Uterus (tissue), 4 donors: ENCODE data around the gene TTC39C. TPM values are rescaled to one million over a fixed set of nuclear protein-coding genes. Genes with fewer than 3 reads are reported as not detected.

Experiments
- DNase-seq, 2 donors: peaks; one replicate each; pipeline ENCODE4 v3.0.0-alpha.2; 2019 to 2020
- H3K27ac ChIP-seq, 2 donors: fragments of 200-600 bp; sonication (generic); 1 replicate in 1 of 2; 2 replicates in 1 of 2; pipeline ENCODE4 v1.5.1; 2016 to 2018
- H3K27me3 ChIP-seq, 2 donors: fragments of 200-600 bp; sonication (generic); one replicate each; pipeline ENCODE4 v1.5.1; 2018 to 2019; ENCODE audit warnings: control low read depth in 1 of 2
- H3K36me3 ChIP-seq, 2 donors: fragments of 200-600 bp; sonication (generic); one replicate each; pipeline ENCODE4 v1.5.1; 2019; ENCODE audit warnings: control low read depth in 1 of 2
- H3K4me1 ChIP-seq, 2 donors: fragments of 200-600 bp; sonication (generic); one replicate each; pipeline ENCODE4 v1.5.1; 2018 to 2019; ENCODE audit warnings: control low read depth in 1 of 2
- H3K4me3 ChIP-seq, 2 donors: fragments of 200-600 bp; sonication (generic); 1 replicate in 1 of 2; 2 replicates in 1 of 2; pipeline ENCODE4 v1.5.1; 2018 to 2019; ENCODE audit warnings: mild to moderate bottlenecking in 1 of 2
- H3K9me3 ChIP-seq, 2 donors: fragments of 200-600 bp; sonication (generic); one replicate each; pipeline ENCODE4 v1.5.1; 2019; ENCODE audit warnings: control low read depth in 1 of 2
- POLR2A ChIP-seq, 2 donors: fragments of 450-650 bp; IDR thresholded peaks; one replicate each; pipeline ENCODE4 v1.6.1; 2016; ENCODE audit warnings: antibody characterized with exemption in 2 of 2, mild to moderate bottlenecking in 1 of 2, moderate library complexity in 1 of 2
- intact Hi-C: fragments of 100-400 bp; cut with DNase I; formaldehyde crosslinking; loops from one replicate; pipeline ENCODE4 v1.15.1; 2023; ENCODE audit warnings: low total_unique reads
- total RNA-seq, 4 donors: library from RNA; depleted of rRNA in 3 of 4; stranded (reverse); fragments of >200 nt in 3 of 4; gene quantifications; one replicate each; pipeline versions ENCODE4 v1.1.0 to v1.2.4, GENCODE V29; 2014 to 2023
- TF ChIP-seq, protein P1 (sequence below), 4 experiments: fragments of 200-600 bp in 2 of 4; fragments of 450-650 bp in 2 of 4; sonication (generic) in 2 of 4; IDR thresholded peaks; one replicate each; pipeline ENCODE4 v1.5.1; 2016 to 2019; ENCODE audit warnings: antibody characterized with exemption in 4 of 4, mild to moderate bottlenecking in 2 of 4, moderate library complexity in 1 of 4
- donor health status: DM: yes; HTN: yes; CAD: no.

The TTC39C gene
- total RNA-seq, 4 donors from 2014 or later, result 25.6 to 50.6 (median 33.5) TPM

DNA sequence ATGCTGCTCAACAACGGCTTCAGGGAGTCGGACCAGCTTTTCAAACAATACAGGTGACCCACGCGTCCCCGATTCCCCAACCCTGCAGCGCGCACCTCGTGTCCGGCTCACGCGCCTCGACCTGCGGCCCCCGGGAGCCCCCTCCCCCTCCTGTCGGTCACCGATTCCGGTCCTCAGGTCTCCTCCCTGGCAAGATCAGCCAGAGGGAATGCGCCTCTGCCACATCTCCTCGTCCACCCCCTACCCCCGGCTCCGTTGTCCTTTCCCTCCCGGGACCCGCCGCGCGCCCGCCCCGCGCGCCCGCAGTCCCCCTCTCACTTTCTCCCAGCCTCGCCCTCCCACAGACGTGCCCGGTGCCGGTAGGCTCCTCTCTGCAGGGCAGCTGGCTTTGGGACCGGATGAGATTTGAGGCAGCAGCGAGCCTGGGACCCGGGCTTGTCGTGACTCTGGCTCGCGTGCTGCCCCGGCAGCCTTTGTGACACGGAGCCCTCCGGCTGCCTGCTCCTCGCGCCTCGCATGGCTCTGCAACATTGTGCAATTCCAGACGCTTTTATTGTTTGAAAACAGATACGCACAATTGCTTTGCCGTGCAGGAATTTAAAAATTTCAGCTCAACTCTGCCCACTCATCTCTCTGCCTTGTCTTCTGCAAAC, 558 bp downstream of the TTC39C start:
- Histone ChIP-seq H3K27ac (peak overlapping the region; percentile 92 to 99), H3K9me3 (no peaks in the 10 kb centered on the region), H3K27me3 (no peaks in the 10 kb centered on the region), H3K4me3 (peak overlapping the region; percentile 74 to 91), H3K36me3 (no peaks in the 10 kb centered on the region), H3K4me1 (peaks cover 0 to 10% of the 10 kb centered on the region in 2 donors)
- intact Hi-C loops, result no loop called here
- peak in 1 of 2 donors; percentile 49 for TF ChIP-seq POLR2A (IDR thresholded peaks at IDR 0.05)
- TF ChIP-seq, protein P1, sequence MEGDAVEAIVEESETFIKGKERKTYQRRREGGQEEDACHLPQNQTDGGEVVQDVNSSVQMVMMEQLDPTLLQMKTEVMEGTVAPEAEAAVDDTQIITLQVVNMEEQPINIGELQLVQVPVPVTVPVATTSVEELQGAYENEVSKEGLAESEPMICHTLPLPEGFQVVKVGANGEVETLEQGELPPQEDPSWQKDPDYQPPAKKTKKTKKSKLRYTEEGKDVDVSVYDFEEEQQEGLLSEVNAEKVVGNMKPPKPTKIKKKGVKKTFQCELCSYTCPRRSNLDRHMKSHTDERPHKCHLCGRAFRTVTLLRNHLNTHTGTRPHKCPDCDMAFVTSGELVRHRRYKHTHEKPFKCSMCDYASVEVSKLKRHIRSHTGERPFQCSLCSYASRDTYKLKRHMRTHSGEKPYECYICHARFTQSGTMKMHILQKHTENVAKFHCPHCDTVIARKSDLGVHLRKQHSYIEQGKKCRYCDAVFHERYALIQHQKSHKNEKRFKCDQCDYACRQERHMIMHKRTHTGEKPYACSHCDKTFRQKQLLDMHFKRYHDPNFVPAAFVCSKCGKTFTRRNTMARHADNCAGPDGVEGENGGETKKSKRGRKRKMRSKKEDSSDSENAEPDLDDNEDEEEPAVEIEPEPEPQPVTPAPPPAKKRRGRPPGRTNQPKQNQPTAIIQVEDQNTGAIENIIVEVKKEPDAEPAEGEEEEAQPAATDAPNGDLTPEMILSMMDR (IDR thresholded peaks at IDR 0.05), result peak in 1 of 4 experiments; percentile 4
- peak; percentile 59 for DNase-seq

DNA sequence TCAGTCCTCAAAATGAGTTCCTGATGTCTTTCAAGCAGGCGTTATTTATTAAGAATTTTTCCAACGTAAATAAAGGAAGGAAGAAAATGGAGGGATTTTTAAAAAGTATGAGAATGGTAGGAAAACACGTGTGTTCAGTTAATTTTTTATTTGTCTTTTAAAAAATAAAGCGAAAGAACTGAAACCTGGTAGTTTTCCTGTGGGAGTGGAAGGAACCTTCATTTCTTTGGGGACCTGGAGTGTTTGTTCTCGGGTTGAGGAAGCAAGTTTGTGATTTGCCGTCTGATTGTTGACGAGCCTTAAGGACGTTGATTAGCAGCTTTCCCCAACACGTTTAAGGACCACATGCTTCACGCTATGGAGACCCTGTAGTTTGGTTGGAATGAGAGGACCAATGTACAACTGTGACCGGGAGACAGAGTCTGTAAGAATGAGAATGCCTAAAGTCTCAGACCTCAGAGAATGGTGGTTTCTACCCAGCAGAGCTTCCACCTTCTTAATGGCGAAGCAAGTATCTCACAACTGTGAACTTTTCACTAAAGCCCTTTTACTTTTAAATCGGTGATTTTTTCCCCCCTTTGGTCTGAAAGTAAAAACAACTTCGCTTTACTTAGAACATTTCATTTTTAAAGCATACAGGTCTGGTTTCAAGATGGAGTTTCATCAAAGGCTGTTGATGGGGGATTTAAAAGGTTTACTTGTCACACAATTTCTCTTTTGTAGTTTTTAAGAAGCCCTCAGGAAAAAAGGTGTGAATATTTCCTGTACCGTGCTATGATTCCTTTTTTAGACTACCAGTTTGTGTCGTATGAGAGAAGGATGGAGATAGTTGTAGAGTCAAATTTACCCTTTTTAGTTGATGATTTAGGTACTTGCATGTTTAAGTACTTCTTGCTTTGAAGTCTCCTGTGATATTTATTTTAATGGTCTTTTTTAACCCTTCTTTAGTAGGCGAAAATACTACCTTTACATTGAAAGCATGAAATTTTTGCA, 1.4 kb downstream of the TTC39C start:
- peak overlapping the region; percentile 92 to 99 for H3K27ac ChIP-seq
- intact Hi-C loops, result no loop called here

GRCh38 chr18:24016643-24017042, 2.1 kb downstream of the TTC39C start:
- no peak for DNase-seq
- no peak overlapping the region for H3K27ac ChIP-seq
- intact Hi-C loops, result no loop called here
- H3K27me3 ChIP-seq, result no peaks in the 10 kb centered on the region
- TF ChIP-seq, protein P1 (IDR thresholded peaks at IDR 0.05), result peak in 1 of 4 experiments; percentile 24
- no peak for TF ChIP-seq POLR2A (IDR thresholded peaks at IDR 0.05)
- H3K36me3 ChIP-seq, result no peaks in the 10 kb centered on the region
- H3K4me1 ChIP-seq, result peaks cover 0 to 10% of the 10 kb centered on the region in 2 donors
- no peak overlapping the region for H3K4me3 ChIP-seq
- H3K9me3 ChIP-seq, result no peaks in the 10 kb centered on the region

More for the DNA sequence above, 1.4 kb downstream of the TTC39C start:
- no peaks in the 10 kb centered on the region for H3K27me3 ChIP-seq
- no peaks in the 10 kb centered on the region for H3K36me3 ChIP-seq
- peaks cover 0 to 10% of the 10 kb centered on the region in 2 donors for H3K4me1 ChIP-seq
- no peaks in the 10 kb centered on the region for H3K9me3 ChIP-seq
- H3K4me3 ChIP-seq, result peak overlapping the region; percentile 74 to 91
- TF ChIP-seq, protein P1 (IDR thresholded peaks at IDR 0.05), result no peak
- TF ChIP-seq POLR2A (IDR thresholded peaks at IDR 0.05), result no peak
- no peak for DNase-seq

- Histone ChIP-seq H3K4me3 (no peak overlapping the region), H3K9me3 (no peaks in the 10 kb centered on the region), H3K27ac (no peak overlapping the region), H3K36me3 (no peaks in the 10 kb centered on the region), H3K27me3 (no peaks in the 10 kb centered on the region), H3K4me1 (peaks cover 0 to 7% of the 10 kb centered on the region in 2 donors)
- DNase-seq, result no peak
- TF ChIP-seq, protein P1 (IDR thresholded peaks at IDR 0.05), result no peak
- no peak for TF ChIP-seq POLR2A (IDR thresholded peaks at IDR 0.05)
- intact Hi-C loops, result no loop called here
Observed at GRCh38 chr18:24018299-24018886, 3.8 kb downstream of the TTC39C start.
